Measurements from ENCODE around the gene C1orf105.

The C1orf105 gene

DNA sequence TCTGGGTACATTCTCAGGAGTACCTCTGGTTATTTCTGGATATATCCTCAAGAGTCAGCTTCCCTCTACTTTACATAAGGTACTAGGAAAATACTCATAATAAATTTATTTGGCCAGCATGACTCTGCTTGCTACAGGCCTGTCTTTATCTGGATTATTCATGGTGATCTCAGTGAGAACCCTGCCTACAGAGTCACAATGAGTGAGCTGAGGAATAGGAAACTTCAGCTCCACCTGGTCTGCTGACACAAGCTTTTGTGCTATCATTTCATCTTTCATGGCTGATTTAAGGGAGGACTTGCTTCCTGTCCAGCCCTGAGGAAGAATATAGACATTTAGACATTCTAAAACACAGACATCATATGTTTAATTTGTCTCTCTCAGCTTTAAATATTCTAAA is 93.0 kb downstream of the C1orf105 start:
- no peak overlapping the region for H2BK120ac ChIP-seq (ENCODE audit: low read depth, low read length)
- no peaks in the 10 kb centered on the region for H3K36me3 ChIP-seq (ENCODE audit: control insufficient read depth in 1 of 2, insufficient read depth in 2 of 2, low read depth in 1 of 2, low read length in 2 of 2)
- no peak overlapping the region for H2BK15ac ChIP-seq (ENCODE audit: low read depth, poor library complexity, severe bottlenecking)
- H2BK5ac ChIP-seq (ENCODE audit: low read depth, low read length, poor library complexity, severe bottlenecking): no peak overlapping the region
- DNase-seq: no peak
- no peak overlapping the region for H3K4me3 ChIP-seq (ENCODE audit: insufficient read depth in 1 of 2, low read depth in 1 of 2, low read length in 2 of 2)
- no peak overlapping the region for H3K9ac ChIP-seq (ENCODE audit: low read length)
- H3K23ac ChIP-seq (ENCODE audit: low read length in 2 of 2): no peak overlapping the region
- no peak overlapping the region for H4K91ac ChIP-seq (ENCODE audit: low read length)
- no peak overlapping the region for H2AFZ ChIP-seq (ENCODE audit: low read depth, low read length)
- H3K4me1 ChIP-seq (ENCODE audit: control insufficient read depth, insufficient read depth, low read depth, low read length): no peaks in the 10 kb centered on the region
- no peaks in the 10 kb centered on the region for H3K9me3 ChIP-seq (ENCODE audit: control insufficient read depth, low read length)
- H3K4ac ChIP-seq (ENCODE audit: low read depth in 1 of 2, low read length in 2 of 2): no peak overlapping the region
- no peak overlapping the region for H3K14ac ChIP-seq (ENCODE audit: low read length in 2 of 2)
- H2BK12ac ChIP-seq (ENCODE audit: low read length in 2 of 2): no peak overlapping the region
- H3K27me3 ChIP-seq (ENCODE audit: control insufficient read depth in 1 of 2, insufficient read depth in 1 of 2, low read length in 2 of 2): no peaks in the 10 kb centered on the region
- no peak overlapping the region for H3K18ac ChIP-seq (ENCODE audit: low read depth in 1 of 2, low read length in 2 of 2)
- no peaks in the 10 kb centered on the region for H3K79me1 ChIP-seq (replicated peaks; ENCODE audit: low read length, poor library complexity, severe bottlenecking)
- no peak overlapping the region for H2AK5ac ChIP-seq (ENCODE audit: low read length, severe bottlenecking)
- H3K27ac ChIP-seq (ENCODE audit: low read length, poor library complexity, severe bottlenecking): no peak overlapping the region
- H3K4me2 ChIP-seq (ENCODE audit: low read length, poor library complexity, severe bottlenecking): no peak overlapping the region
- H4K8ac ChIP-seq (ENCODE audit: low read length): no peak overlapping the region

DNA sequence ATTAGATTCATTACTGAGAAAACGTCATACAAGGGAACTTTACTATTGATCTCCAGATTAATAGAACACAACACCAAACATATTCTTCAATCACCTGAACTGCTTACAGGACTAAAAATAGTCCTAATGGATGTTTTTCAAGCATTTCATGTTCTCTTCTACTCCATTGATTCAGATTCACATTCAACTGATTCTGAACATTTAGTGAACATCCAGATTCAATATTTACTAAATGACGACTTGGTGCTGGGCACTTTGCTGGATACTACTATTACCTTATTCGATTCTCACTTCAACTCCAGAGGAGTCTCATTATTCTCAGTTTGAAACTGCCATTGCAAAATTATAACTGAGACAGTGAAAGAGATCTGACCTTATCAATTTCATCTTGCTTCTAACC is 93.6 kb downstream of the C1orf105 start:
- Histone ChIP-seq H2BK15ac (ENCODE audit: low read depth, poor library complexity, severe bottlenecking) (no peak overlapping the region), H3K27me3 (ENCODE audit: control insufficient read depth in 1 of 2, insufficient read depth in 1 of 2, low read length in 2 of 2) (no peaks in the 10 kb centered on the region), H2BK12ac (ENCODE audit: low read length in 2 of 2) (no peak overlapping the region), H3K27ac (ENCODE audit: low read length, poor library complexity, severe bottlenecking) (no peak overlapping the region), H2AK5ac (ENCODE audit: low read length, severe bottlenecking) (no peak overlapping the region), H3K18ac (ENCODE audit: low read depth in 1 of 2, low read length in 2 of 2) (no peak overlapping the region), H3K23ac (ENCODE audit: low read length in 2 of 2) (no peak overlapping the region), H3K4ac (ENCODE audit: low read depth in 1 of 2, low read length in 2 of 2) (no peak overlapping the region), H3K4me2 (ENCODE audit: low read length, poor library complexity, severe bottlenecking) (no peak overlapping the region), H3K9ac (ENCODE audit: low read length) (no peak overlapping the region), H2AFZ (ENCODE audit: low read depth, low read length) (no peak overlapping the region), H2BK5ac (ENCODE audit: low read depth, low read length, poor library complexity, severe bottlenecking) (no peak overlapping the region), H3K4me3 (ENCODE audit: insufficient read depth in 1 of 2, low read depth in 1 of 2, low read length in 2 of 2) (no peak overlapping the region), H3K4me1 (ENCODE audit: control insufficient read depth, insufficient read depth, low read depth, low read length) (no peaks in the 10 kb centered on the region), H3K36me3 (ENCODE audit: control insufficient read depth in 1 of 2, insufficient read depth in 2 of 2, low read depth in 1 of 2, low read length in 2 of 2) (no peaks in the 10 kb centered on the region), H4K91ac (ENCODE audit: low read length) (no peak overlapping the region), H4K8ac (ENCODE audit: low read length) (no peak overlapping the region), H2BK120ac (ENCODE audit: low read depth, low read length) (no peak overlapping the region), H3K9me3 (ENCODE audit: control insufficient read depth, low read length) (no peaks in the 10 kb centered on the region), H3K14ac (ENCODE audit: low read length in 2 of 2) (no peak overlapping the region), H3K79me1 (replicated peaks; ENCODE audit: low read length, poor library complexity, severe bottlenecking) (no peaks in the 10 kb centered on the region)
- 86% methylated on average over 3 of the region's 3 CpGs for WGBS
- no peak for DNase-seq

DNA sequence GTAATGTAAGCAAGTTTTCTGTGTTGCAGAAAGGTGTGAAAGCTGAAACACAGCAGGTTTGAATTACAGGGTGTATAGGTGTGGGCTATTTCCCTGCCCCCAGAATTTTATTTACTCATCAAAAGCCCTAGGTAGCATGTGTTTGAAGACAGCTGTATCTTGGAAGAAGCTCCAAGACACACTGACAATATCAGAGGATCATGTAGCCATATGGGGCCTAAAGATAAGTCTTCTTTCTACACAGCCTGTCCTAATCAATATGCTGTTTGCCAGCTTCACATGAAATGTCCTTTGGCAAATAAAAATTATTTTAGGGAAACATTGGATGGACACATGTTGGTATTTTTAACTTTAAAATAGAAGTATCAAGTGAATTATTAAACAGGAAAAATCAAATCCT is 95.0 kb downstream of the C1orf105 start:
- no peak overlapping the region for H4K8ac ChIP-seq (ENCODE audit: low read length)
- H3K18ac ChIP-seq (ENCODE audit: low read depth in 1 of 2, low read length in 2 of 2): no peak overlapping the region
- H3K4ac ChIP-seq (ENCODE audit: low read depth in 1 of 2, low read length in 2 of 2): no peak overlapping the region
- H3K23ac ChIP-seq (ENCODE audit: low read length in 2 of 2): no peak overlapping the region
- H2BK12ac ChIP-seq (ENCODE audit: low read length in 2 of 2): no peak overlapping the region
- H4K91ac ChIP-seq (ENCODE audit: low read length): no peak overlapping the region
- H3K14ac ChIP-seq (ENCODE audit: low read length in 2 of 2): no peak overlapping the region
- no peak overlapping the region for H2AK5ac ChIP-seq (ENCODE audit: low read length, severe bottlenecking)
- H3K4me1 ChIP-seq (ENCODE audit: control insufficient read depth, insufficient read depth, low read depth, low read length): no peaks in the 10 kb centered on the region
- H3K4me2 ChIP-seq (ENCODE audit: low read length, poor library complexity, severe bottlenecking): no peak overlapping the region
- H2AFZ ChIP-seq (ENCODE audit: low read depth, low read length): no peak overlapping the region
- H3K9ac ChIP-seq (ENCODE audit: low read length): no peak overlapping the region
- no peak overlapping the region for H2BK5ac ChIP-seq (ENCODE audit: low read depth, low read length, poor library complexity, severe bottlenecking)
- no peaks in the 10 kb centered on the region for H3K36me3 ChIP-seq (ENCODE audit: control insufficient read depth in 1 of 2, insufficient read depth in 2 of 2, low read depth in 1 of 2, low read length in 2 of 2)
- H3K27ac ChIP-seq (ENCODE audit: low read length, poor library complexity, severe bottlenecking): no peak overlapping the region
- H2BK120ac ChIP-seq (ENCODE audit: low read depth, low read length): no peak overlapping the region
- no peaks in the 10 kb centered on the region for H3K27me3 ChIP-seq (ENCODE audit: control insufficient read depth in 1 of 2, insufficient read depth in 1 of 2, low read length in 2 of 2)
- DNase-seq: no peak
- H3K4me3 ChIP-seq (ENCODE audit: insufficient read depth in 1 of 2, low read depth in 1 of 2, low read length in 2 of 2): no peak overlapping the region
- H2BK15ac ChIP-seq (ENCODE audit: low read depth, poor library complexity, severe bottlenecking): no peak overlapping the region
- no peaks in the 10 kb centered on the region for H3K9me3 ChIP-seq (ENCODE audit: control insufficient read depth, low read length)
- no peaks in the 10 kb centered on the region for H3K79me1 ChIP-seq (replicated peaks; ENCODE audit: low read length, poor library complexity, severe bottlenecking)

DNA sequence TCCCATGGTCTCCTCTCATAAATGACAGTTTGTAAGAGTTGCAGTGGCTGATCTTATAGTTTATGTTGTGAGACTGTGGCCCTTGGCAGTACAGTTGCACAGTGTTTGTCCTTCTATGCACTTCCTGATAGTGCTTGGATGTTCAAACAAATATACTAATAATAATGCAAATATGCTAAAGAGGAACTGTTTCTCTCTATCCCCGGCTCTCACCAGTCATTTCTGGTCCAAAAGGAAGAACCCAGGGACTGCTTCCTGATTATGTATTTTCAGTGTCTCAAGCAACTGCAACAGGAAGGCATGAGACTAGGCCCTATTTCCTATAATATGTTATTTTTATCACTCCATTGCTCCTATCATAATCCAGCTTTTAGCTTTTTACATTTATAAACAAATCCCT is 95.4 kb downstream of the C1orf105 start:
- Histone ChIP-seq H3K4me2 (ENCODE audit: low read length, poor library complexity, severe bottlenecking) (no peak overlapping the region), H2BK5ac (ENCODE audit: low read depth, low read length, poor library complexity, severe bottlenecking) (no peak overlapping the region), H3K9ac (ENCODE audit: low read length) (no peak overlapping the region), H3K4me1 (ENCODE audit: control insufficient read depth, insufficient read depth, low read depth, low read length) (no peaks in the 10 kb centered on the region), H2BK12ac (ENCODE audit: low read length in 2 of 2) (no peak overlapping the region), H4K8ac (ENCODE audit: low read length) (no peak overlapping the region), H2AFZ (ENCODE audit: low read depth, low read length) (no peak overlapping the region), H3K36me3 (ENCODE audit: control insufficient read depth in 1 of 2, insufficient read depth in 2 of 2, low read depth in 1 of 2, low read length in 2 of 2) (no peaks in the 10 kb centered on the region), H3K23ac (ENCODE audit: low read length in 2 of 2) (no peak overlapping the region), H2AK5ac (ENCODE audit: low read length, severe bottlenecking) (no peak overlapping the region), H3K14ac (ENCODE audit: low read length in 2 of 2) (no peak overlapping the region), H3K79me1 (replicated peaks; ENCODE audit: low read length, poor library complexity, severe bottlenecking) (no peaks in the 10 kb centered on the region), H3K9me3 (ENCODE audit: control insufficient read depth, low read length) (no peaks in the 10 kb centered on the region), H4K91ac (ENCODE audit: low read length) (no peak overlapping the region), H3K27ac (ENCODE audit: low read length, poor library complexity, severe bottlenecking) (no peak overlapping the region), H3K4me3 (ENCODE audit: insufficient read depth in 1 of 2, low read depth in 1 of 2, low read length in 2 of 2) (no peak overlapping the region), H3K27me3 (ENCODE audit: control insufficient read depth in 1 of 2, insufficient read depth in 1 of 2, low read length in 2 of 2) (no peaks in the 10 kb centered on the region), H2BK120ac (ENCODE audit: low read depth, low read length) (no peak overlapping the region), H2BK15ac (ENCODE audit: low read depth, poor library complexity, severe bottlenecking) (no peak overlapping the region), H3K18ac (ENCODE audit: low read depth in 1 of 2, low read length in 2 of 2) (no peak overlapping the region), H3K4ac (ENCODE audit: low read depth in 1 of 2, low read length in 2 of 2) (no peak overlapping the region)
- DNase-seq: no peak
- 81% methylated on average over 1 of the region's 1 CpG for WGBS

Data from mesenchymal stem cell (in vitro differentiated cells and primary cell).